Measurements from ENCODE around the gene PODXL. TPM values are rescaled to one million over a fixed set of nuclear protein-coding genes. Genes with fewer than 3 reads are reported as not detected.

PODXL gene
- 152 and 160 TPM in 2 replicates for total RNA-seq

- H3K27me3 ChIP-seq (ENCODE audit: control insufficient read depth, insufficient read depth, low read length), result peaks cover 17% of the 10 kb centered on the region
- no peaks in the 10 kb centered on the region for H3K36me3 ChIP-seq (ENCODE audit: control insufficient read depth, insufficient read depth, low read length)
- DNase-seq (ENCODE audit: low read depth), result no peak
- TF ChIP-seq, protein P1, sequence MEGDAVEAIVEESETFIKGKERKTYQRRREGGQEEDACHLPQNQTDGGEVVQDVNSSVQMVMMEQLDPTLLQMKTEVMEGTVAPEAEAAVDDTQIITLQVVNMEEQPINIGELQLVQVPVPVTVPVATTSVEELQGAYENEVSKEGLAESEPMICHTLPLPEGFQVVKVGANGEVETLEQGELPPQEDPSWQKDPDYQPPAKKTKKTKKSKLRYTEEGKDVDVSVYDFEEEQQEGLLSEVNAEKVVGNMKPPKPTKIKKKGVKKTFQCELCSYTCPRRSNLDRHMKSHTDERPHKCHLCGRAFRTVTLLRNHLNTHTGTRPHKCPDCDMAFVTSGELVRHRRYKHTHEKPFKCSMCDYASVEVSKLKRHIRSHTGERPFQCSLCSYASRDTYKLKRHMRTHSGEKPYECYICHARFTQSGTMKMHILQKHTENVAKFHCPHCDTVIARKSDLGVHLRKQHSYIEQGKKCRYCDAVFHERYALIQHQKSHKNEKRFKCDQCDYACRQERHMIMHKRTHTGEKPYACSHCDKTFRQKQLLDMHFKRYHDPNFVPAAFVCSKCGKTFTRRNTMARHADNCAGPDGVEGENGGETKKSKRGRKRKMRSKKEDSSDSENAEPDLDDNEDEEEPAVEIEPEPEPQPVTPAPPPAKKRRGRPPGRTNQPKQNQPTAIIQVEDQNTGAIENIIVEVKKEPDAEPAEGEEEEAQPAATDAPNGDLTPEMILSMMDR (IDR thresholded peaks at IDR 0.05; ENCODE audit: insufficient read depth, low read length, poor library complexity, severe bottlenecking), result no peak
- H3K4me3 ChIP-seq (ENCODE audit: low read depth, low read length), result peak within 1 kb of the TSS; percentile 49
Measured at GRCh38 chr7:131556053-131556908, at the start of gene PODXL. PODXL (minus strand) TSS chr7:131556628; CDS start chr7:131556359, 269 bp downstream.

- DNase-seq (ENCODE audit: low read depth), result no peak
- no peaks in the 10 kb centered on the region for H3K36me3 ChIP-seq (ENCODE audit: control insufficient read depth, insufficient read depth, low read length)
- TF ChIP-seq, protein P1 (IDR thresholded peaks at IDR 0.05; ENCODE audit: insufficient read depth, low read length, poor library complexity, severe bottlenecking), result no peak
- H3K4me3 ChIP-seq (ENCODE audit: low read depth, low read length), result no peak overlapping the region
- H3K27me3 ChIP-seq (ENCODE audit: control insufficient read depth, insufficient read depth, low read length), result no peaks in the 10 kb centered on the region
Measured at GRCh38 chr7:131605280-131605878, 49.0 kb upstream of the PODXL start.

DNA sequence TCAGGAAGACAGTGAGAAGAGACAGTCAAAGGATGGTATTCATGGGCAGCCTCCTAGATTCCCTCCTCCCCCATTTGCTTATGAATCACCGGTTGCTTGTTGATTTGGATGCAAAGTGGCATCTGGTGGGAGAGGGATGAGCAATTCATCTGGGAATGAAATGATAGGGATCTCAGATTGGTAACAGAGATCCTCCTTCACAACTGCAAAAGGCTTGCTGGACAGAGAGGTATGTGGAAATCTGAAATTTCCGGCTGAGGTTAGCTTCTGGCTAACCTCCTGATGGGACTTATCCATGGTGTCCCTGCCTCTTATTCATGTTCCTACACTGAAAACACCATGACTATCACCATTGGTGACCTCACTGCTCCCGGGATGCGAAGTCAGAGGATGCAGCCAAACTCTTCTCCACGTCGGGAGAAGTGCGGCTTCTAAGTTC lies 48.4 kb upstream of the PODXL start:
- Histone ChIP-seq H3K27me3 (ENCODE audit: control insufficient read depth, insufficient read depth, low read length) (no peaks in the 10 kb centered on the region), H3K36me3 (ENCODE audit: control insufficient read depth, insufficient read depth, low read length) (no peaks in the 10 kb centered on the region), H3K4me3 (ENCODE audit: low read depth, low read length) (no peak overlapping the region)
- TF ChIP-seq, protein P1 (IDR thresholded peaks at IDR 0.05; ENCODE audit: insufficient read depth, low read length, poor library complexity, severe bottlenecking), result no peak
- DNase-seq (ENCODE audit: low read depth), result no peak

GRCh38 chr7:131603932-131604331 lies 47.5 kb upstream of the PODXL start:
- TF ChIP-seq, protein P1 (IDR thresholded peaks at IDR 0.05; ENCODE audit: insufficient read depth, low read length, poor library complexity, severe bottlenecking), result no peak
- Histone ChIP-seq H3K36me3 (ENCODE audit: control insufficient read depth, insufficient read depth, low read length) (no peaks in the 10 kb centered on the region), H3K4me3 (ENCODE audit: low read depth, low read length) (no peak overlapping the region), H3K27me3 (ENCODE audit: control insufficient read depth, insufficient read depth, low read length) (no peaks in the 10 kb centered on the region)
- DNase-seq (ENCODE audit: low read depth), result no peak

DNA sequence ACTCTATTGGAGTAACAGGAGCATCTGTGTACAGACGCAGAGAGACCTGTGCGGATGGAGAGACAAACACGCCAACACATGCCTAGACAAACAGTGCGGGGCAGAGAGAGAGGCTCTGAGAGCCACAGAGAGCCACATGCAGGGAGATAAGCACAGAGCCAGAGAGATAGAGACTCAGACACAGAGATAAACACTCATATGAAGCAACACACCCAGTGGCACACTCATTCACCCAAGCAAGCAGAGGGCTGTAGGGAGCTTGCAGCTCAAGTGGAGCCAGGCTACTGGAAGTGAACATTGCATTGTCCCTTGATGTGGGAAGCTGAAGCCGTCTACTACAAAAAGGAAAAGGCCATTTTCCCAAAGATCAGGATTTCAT lies 46.6 kb upstream of the PODXL start:
- Histone ChIP-seq H3K4me3 (ENCODE audit: low read depth, low read length) (no peak overlapping the region), H3K27me3 (ENCODE audit: control insufficient read depth, insufficient read depth, low read length) (no peaks in the 10 kb centered on the region), H3K36me3 (ENCODE audit: control insufficient read depth, insufficient read depth, low read length) (no peaks in the 10 kb centered on the region)
- DNase-seq (ENCODE audit: low read depth), result no peak
- TF ChIP-seq, protein P1 (IDR thresholded peaks at IDR 0.05; ENCODE audit: insufficient read depth, low read length, poor library complexity, severe bottlenecking), result no peak

Data from kidney epithelial cell (primary cell).